Testis (tissue), 3 donors: ENCODE results near the gene DTNB. TPM values are rescaled to one million over a fixed set of nuclear protein-coding genes. Genes with fewer than 3 reads are reported as not detected.

Experiments used
- DNase-seq: peaks from one replicate; pipeline ENCODE4 v3.0.0-alpha.2; 2019
- H3K27ac ChIP-seq, 2 donors: fragments of 200-600 bp; sonication (generic); one replicate each; pipeline ENCODE4 v1.5.1; 2019
- H3K27me3 ChIP-seq: fragments of 200-600 bp; sonication (generic); one replicate; pipeline ENCODE4 v1.5.1; 2019
- H3K36me3 ChIP-seq: fragments of 200-600 bp; sonication (generic); one replicate; pipeline ENCODE4 v1.5.1; 2017; ENCODE audit warnings: low read depth; ENCODE audit errors: missing control alignments
- H3K4me1 ChIP-seq: fragments of 200-600 bp; sonication (generic); one replicate; pipeline ENCODE4 v1.5.1; 2019
- H3K4me3 ChIP-seq, 2 donors: fragments of 200-600 bp; sonication (generic); one replicate each; pipeline ENCODE4 v1.5.1; 2017 to 2019
- H3K9me3 ChIP-seq: fragments of 200-600 bp; sonication (generic); one replicate; pipeline ENCODE4 v1.5.1; 2017
- CTCF ChIP-seq, 3 experiments: fragments of 450-650 bp in 2 of 3; fragments of 200-600 bp in 1 of 3; sonication (generic) in 1 of 3; IDR thresholded peaks; one replicate each; pipeline ENCODE4 v1.5.1; 2016 to 2019; ENCODE audit warnings: antibody characterized with exemption in 3 of 3, mild to moderate bottlenecking in 2 of 3, moderate library complexity in 1 of 3
- POLR2A ChIP-seq: fragments of 450-650 bp; IDR thresholded peaks from one replicate; pipeline ENCODE4 v1.6.1; 2017; ENCODE audit warnings: antibody characterized with exemption, mild to moderate bottlenecking, moderate library complexity
- WGBS, 2 donors: methylation state at CpG; one replicate each; pipeline ENCODE4 v1.1.5; 2018; 5-methylcytosine and 5-hydroxymethylcytosine counted together
- intact Hi-C: fragments of 100-400 bp; cut with DNase I; formaldehyde crosslinking; loops from one replicate; pipeline ENCODE4 v1.15.1; 2023; ENCODE audit warnings: low total_unique reads
- polyA plus RNA-seq: library from polyadenylated mRNA; stranded (reverse); fragments of 350-450 nt; fragmentation: Illumina TruSeq; extraction: RNeasy Lipid Tissue Mini Kit (QIAGEN cat#74804); gene quantifications from one replicate; pipeline ENCODE4 v1.2.3, GENCODE V29; 2014; ENCODE audit warnings: low read depth, low replicate concordance; ENCODE audit not compliant: insufficient read depth
- total RNA-seq, 2 donors: library from RNA; depleted of rRNA; stranded (reverse); fragments of >200 nt; gene quantifications; one replicate each; pipeline ENCODE4 v1.2.3, GENCODE V29; 2016

Gene DTNB
- total and polyA plus RNA-seq, 3 donors from 2014 or later, result 21.9 to 47.3 (median 45.1) TPM

- DNase-seq, result no peak
- Histone ChIP-seq H3K27me3 (no peaks in the 10 kb centered on the region), H3K9me3 (no peaks in the 10 kb centered on the region), H3K4me1 (no peaks in the 10 kb centered on the region), H3K27ac (no peak overlapping the region), H3K4me3 (no peak overlapping the region), H3K36me3 (no peaks in the 10 kb centered on the region)
- TF ChIP-seq CTCF (IDR thresholded peaks at IDR 0.05) (no peak), POLR2A (no peak)
- intact Hi-C loops, result no loop called here
- WGBS, 2 donors, result 86 to 87% methylated on average over 9 of the region's 9 CpGs
Observed at GRCh38 chr2:25701801-25702200, 28.4 kb upstream of the DTNB start.

GRCh38 chr2:25700221-25700660 lies 26.9 kb upstream of the DTNB start:
- H3K9me3 ChIP-seq, result no peaks in the 10 kb centered on the region
- H3K36me3 ChIP-seq, result no peaks in the 10 kb centered on the region
- no peak overlapping the region for H3K4me3 ChIP-seq
- peak; percentile 19 for DNase-seq
- H3K27ac ChIP-seq, result no peak overlapping the region
- intact Hi-C loops, result no loop called here
- H3K4me1 ChIP-seq, result no peaks in the 10 kb centered on the region
- TF ChIP-seq POLR2A (no peak), CTCF (IDR thresholded peaks at IDR 0.05) (peak; percentile 43 to 81 (median 76))
- 39 to 47% methylated on average over 6 of the region's 6 CpGs for WGBS, 2 donors
- no peaks in the 10 kb centered on the region for H3K27me3 ChIP-seq

- WGBS, 2 donors, result 87 to 90% methylated on average over 7 of the region's 7 CpGs
- Histone ChIP-seq H3K4me1 (no peaks in the 10 kb centered on the region), H3K9me3 (no peaks in the 10 kb centered on the region), H3K27ac (no peak overlapping the region), H3K27me3 (no peaks in the 10 kb centered on the region), H3K4me3 (no peak overlapping the region), H3K36me3 (no peaks in the 10 kb centered on the region)
- intact Hi-C loops, result no loop called here
- no peak for DNase-seq
- TF ChIP-seq POLR2A, result no peak
- no peak for TF ChIP-seq CTCF (IDR thresholded peaks at IDR 0.05)
Observed at GRCh38 chr2:25699216-25699615, 25.8 kb upstream of the DTNB start.

- no peak for DNase-seq
- no peaks in the 10 kb centered on the region for H3K36me3 ChIP-seq
- TF ChIP-seq CTCF (IDR thresholded peaks at IDR 0.05) (no peak), POLR2A (no peak)
- H3K4me1 ChIP-seq, result no peaks in the 10 kb centered on the region
- H3K27me3 ChIP-seq, result no peaks in the 10 kb centered on the region
- no peaks in the 10 kb centered on the region for H3K9me3 ChIP-seq
- no peak overlapping the region for H3K27ac ChIP-seq
- no peak overlapping the region for H3K4me3 ChIP-seq
- intact Hi-C loops, result no loop called here
Observed at GRCh38 chr2:25698752-25699151, 25.4 kb upstream of the DTNB start.

GRCh38 chr2:25697559-25698341 lies 24.4 kb upstream of the DTNB start:
- no peak for DNase-seq
- 52 to 54% methylated on average over 17 of the region's 17 CpGs for WGBS, 2 donors
- Histone ChIP-seq H3K27me3 (no peaks in the 10 kb centered on the region), H3K27ac (no peak overlapping the region), H3K4me3 (no peak overlapping the region), H3K9me3 (no peaks in the 10 kb centered on the region), H3K36me3 (no peaks in the 10 kb centered on the region), H3K4me1 (no peaks in the 10 kb centered on the region)
- intact Hi-C loops, result no loop called here
- TF ChIP-seq POLR2A, result no peak
- TF ChIP-seq CTCF (IDR thresholded peaks at IDR 0.05), result no peak
